GM23248 (cell line): ENCODE results near the gene ADAMTSL4.

Source experiments
- EZH2 ChIP-seq: fragments of 200-600 bp; sonication (generic); IDR thresholded peaks from 2 replicates; pipeline ENCODE4 v1.6.1; 2018; ENCODE audit warnings: antibody characterized with exemption, mild to moderate bottlenecking; ENCODE audit not compliant: insufficient read depth, poor library complexity, severe bottlenecking
- EZH2phosphoT487 ChIP-seq: fragments of 200-600 bp; sonication (generic); IDR thresholded peaks from 2 replicates; pipeline ENCODE4 v1.6.1; 2018; ENCODE audit warnings: antibody characterized with exemption, moderate library complexity, mild to moderate bottlenecking, low read depth; ENCODE audit not compliant: insufficient read depth

DNA sequence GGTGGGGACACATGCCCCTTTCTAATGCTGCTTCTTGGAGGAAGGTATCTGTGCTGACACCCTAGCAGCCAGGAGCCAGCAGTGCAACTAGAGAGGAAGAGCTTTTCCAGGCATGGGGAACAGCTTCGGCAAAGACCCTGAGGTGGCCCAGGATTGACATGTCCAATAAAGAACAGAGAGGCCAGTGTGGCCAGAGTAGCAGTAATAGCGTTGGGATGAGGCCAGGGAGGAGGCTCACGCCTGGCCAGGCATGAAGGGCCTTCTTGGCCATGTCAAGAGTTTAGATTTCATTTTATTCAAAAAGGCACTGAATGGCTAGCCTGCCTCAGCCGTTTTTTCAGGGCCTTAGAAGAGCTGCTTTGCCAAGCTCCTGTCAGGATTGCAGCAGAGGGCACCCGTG lies 16.3 kb upstream of the ADAMTSL4 start:
- no peak for TF ChIP-seq EZH2
- TF ChIP-seq EZH2phosphoT487 = no peak
